ENCODE data around the gene RPLP2. TPM values are rescaled to one million over a fixed set of nuclear protein-coding genes. Genes with fewer than 3 reads are reported as not detected.

RPLP2 gene
- polyA plus RNA-seq, 1 of the 3 experiments (the other 2 are of a cell fraction) = 799 TPM

- TF ChIP-seq PBX3 (IDR thresholded peaks at IDR 0.05) (no peak), FOXJ3 (CRISPR knock-in tag; IDR thresholded peaks at IDR 0.05) (no peak), TCF12 (IDR thresholded peaks at IDR 0.05) (no peak), NRF1 (IDR thresholded peaks at IDR 0.05; ENCODE audit: low read depth, low read length) (peak; percentile 81), NFIC (IDR thresholded peaks at IDR 0.05; ENCODE audit: borderline replicate concordance) (no peak), POLR2AphosphoS5 (IDR thresholded peaks at IDR 0.05; ENCODE audit: low read depth, low read length) (peak; percentile 87), RFX5 (IDR thresholded peaks at IDR 0.05; ENCODE audit: low read length) (no peak), MAX (IDR thresholded peaks at IDR 0.05; ENCODE audit: low read depth) (0 out of 2 replicates have a peak, but pooled peaks have one; percentile 31), FOXM1 (IDR thresholded peaks at IDR 0.05; ENCODE audit: low read depth) (no peak), CHD2 (IDR thresholded peaks at IDR 0.05; ENCODE audit: low read length, partially characterized antibody) (peak; percentile 10), CTCF (IDR thresholded peaks at IDR 0.05) (no peak), RAD21 (IDR thresholded peaks at IDR 0.05; ENCODE audit: low read length) (no peak)
Observed at GRCh38 chr11:777288-778255, 32.2 kb upstream of the RPLP2 start, which contains the start of gene GATD1 (continued).

- Histone ChIP-seq H3K79me2 (ENCODE audit: insufficient read depth) (peaks cover 50% of the 10 kb centered on the region), H3K36me3 (replicated peaks in 1 of 2; ENCODE audit: control insufficient read depth in 1 of 2, insufficient read depth in 2 of 2, low read length in 1 of 2) (peaks cover 0 to 4% of the 10 kb centered on the region in 2 experiments), H2AFZ (ENCODE audit: low read depth) (no peak overlapping the region), H3F3A (replicated peaks; ENCODE audit: insufficient read depth) (peaks cover 14% of the 10 kb centered on the region), H3K4me3 (ENCODE audit: low read depth in 2 of 2, low read length in 1 of 2) (no peak overlapping the region), H3K9me3 (no peaks in the 10 kb centered on the region), H3K27me3 (ENCODE audit: insufficient read depth) (no peaks in the 10 kb centered on the region), H4K20me1 (ENCODE audit: insufficient read depth) (peaks cover 24% of the 10 kb centered on the region), H3K4me1 (ENCODE audit: control insufficient read depth in 1 of 2, insufficient read depth in 2 of 2, low read depth in 1 of 2, low read length in 1 of 2) (peaks cover 20 to 28% of the 10 kb centered on the region in 2 experiments; a peak in 3 of 4 replicates), H3K4me2 (no peak overlapping the region; the same call in 1 of the 2 replicates), H3K9me2 (no peaks in the 10 kb centered on the region), H3K27ac (ENCODE audit: low read depth in 2 of 2, low read length in 1 of 2) (no peak overlapping the region), H3K9ac (no peak overlapping the region)
- CTCF ChIA-PET = no interaction called here
- DNase-seq = no peak
- POLR2A ChIA-PET = no interaction called here
- WGBS (ENCODE audit: low lambda C conversion rate) = 94% methylated on average over 13 of the region's 23 CpGs
- TF ChIP-seq POLR2AphosphoS5 (IDR thresholded peaks at IDR 0.05; ENCODE audit: low read depth, low read length) = no peak
- no peak for TF ChIP-seq PBX3 (IDR thresholded peaks at IDR 0.05)
- TF ChIP-seq RXRA (IDR thresholded peaks at IDR 0.05; ENCODE audit: borderline replicate concordance, low read depth) = no peak
- TF ChIP-seq RCOR1 (IDR thresholded peaks at IDR 0.05; ENCODE audit: low read length) = no peak
- TF ChIP-seq GABPA (IDR thresholded peaks at IDR 0.05; ENCODE audit: low read depth) = no peak
- no peak for TF ChIP-seq FOSL2 (IDR thresholded peaks at IDR 0.05; ENCODE audit: borderline replicate concordance, low read depth)
- no peak for TF ChIP-seq MXI1 (IDR thresholded peaks at IDR 0.05; ENCODE audit: low read depth, low read length)
- TF ChIP-seq TEAD4 (IDR thresholded peaks at IDR 0.05; ENCODE audit: borderline replicate concordance, insufficient read depth) = no peak
- no peak for TF ChIP-seq USF1 (IDR thresholded peaks at IDR 0.05; ENCODE audit: borderline replicate concordance, low read depth)
- TF ChIP-seq NFIC (IDR thresholded peaks at IDR 0.05; ENCODE audit: borderline replicate concordance) = no peak
- TF ChIP-seq RAD21 (IDR thresholded peaks at IDR 0.05; ENCODE audit: low read length) = no peak
- no peak for TF ChIP-seq NRF1 (IDR thresholded peaks at IDR 0.05; ENCODE audit: low read depth, low read length)
- no peak for TF ChIP-seq EP300 (IDR thresholded peaks at IDR 0.05; ENCODE audit: borderline replicate concordance in 1 of 2, low read depth in 1 of 2, low read length in 1 of 2)
- TF ChIP-seq GATA2 (CRISPR knock-in tag; IDR thresholded peaks at IDR 0.05) = no peak
- TF ChIP-seq RFX5 (IDR thresholded peaks at IDR 0.05; ENCODE audit: low read length) = no peak
Observed at GRCh38 chr11:778976-779954, 30.5 kb upstream of the RPLP2 start.
